Breast epithelium (tissue), 3 donors: ENCODE data around the gene FBXO47.

ENCODE experiments used
- POLR2A ChIP-seq: fragments of 450-650 bp; IDR thresholded peaks from one replicate; pipeline ENCODE4 v1.6.1; 2016; ENCODE audit warnings: antibody characterized with exemption, mild to moderate bottlenecking, moderate library complexity
- TF ChIP-seq, protein P1 (sequence below), 3 donors: fragments of 450-650 bp; IDR thresholded peaks; one replicate each; pipeline ENCODE4 v1.5.1; 2016 to 2017; ENCODE audit warnings: antibody characterized with exemption in 3 of 3, mild to moderate bottlenecking in 3 of 3, moderate library complexity in 3 of 3

GRCh38 chr17:38980490-38981217, 13.5 kb upstream of the FBXO47 start:
- no peak for TF ChIP-seq POLR2A
- TF ChIP-seq, protein P1, sequence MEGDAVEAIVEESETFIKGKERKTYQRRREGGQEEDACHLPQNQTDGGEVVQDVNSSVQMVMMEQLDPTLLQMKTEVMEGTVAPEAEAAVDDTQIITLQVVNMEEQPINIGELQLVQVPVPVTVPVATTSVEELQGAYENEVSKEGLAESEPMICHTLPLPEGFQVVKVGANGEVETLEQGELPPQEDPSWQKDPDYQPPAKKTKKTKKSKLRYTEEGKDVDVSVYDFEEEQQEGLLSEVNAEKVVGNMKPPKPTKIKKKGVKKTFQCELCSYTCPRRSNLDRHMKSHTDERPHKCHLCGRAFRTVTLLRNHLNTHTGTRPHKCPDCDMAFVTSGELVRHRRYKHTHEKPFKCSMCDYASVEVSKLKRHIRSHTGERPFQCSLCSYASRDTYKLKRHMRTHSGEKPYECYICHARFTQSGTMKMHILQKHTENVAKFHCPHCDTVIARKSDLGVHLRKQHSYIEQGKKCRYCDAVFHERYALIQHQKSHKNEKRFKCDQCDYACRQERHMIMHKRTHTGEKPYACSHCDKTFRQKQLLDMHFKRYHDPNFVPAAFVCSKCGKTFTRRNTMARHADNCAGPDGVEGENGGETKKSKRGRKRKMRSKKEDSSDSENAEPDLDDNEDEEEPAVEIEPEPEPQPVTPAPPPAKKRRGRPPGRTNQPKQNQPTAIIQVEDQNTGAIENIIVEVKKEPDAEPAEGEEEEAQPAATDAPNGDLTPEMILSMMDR (IDR thresholded peaks at IDR 0.05) = no peak
